Measurements from ENCODE around the gene TTBK2.
A peak's percentile ranks its signal among the peaks of the same experiment; 100 is the strongest.
"Not testable (repeated sequence)": the region's sequence is repeated elsewhere in the genome, so short reads cannot be mapped to it uniquely, and the experiment has no call there.

Gene TTBK2

GRCh38 chr15:42775416-42775815, 145.2 kb downstream of the TTBK2 start:
- no peaks in the 10 kb centered on the region for H3K4me1 ChIP-seq (ENCODE audit: control insufficient read depth, insufficient read depth, low read length)
- peaks cover 2% of the 10 kb centered on the region for H3K36me3 ChIP-seq (ENCODE audit: control insufficient read depth, insufficient read depth, low read length)
- no peak overlapping the region for H3K9ac ChIP-seq (ENCODE audit: low read depth, low read length)
- H3K27me3 ChIP-seq (ENCODE audit: control insufficient read depth, insufficient read depth, low read length), result no peaks in the 10 kb centered on the region
- H3K4me3 ChIP-seq (ENCODE audit: low read depth, low read length), result no peak overlapping the region
- H3K9me3 ChIP-seq (ENCODE audit: control insufficient read depth, insufficient read depth, low read length), result no peaks in the 10 kb centered on the region

- Histone ChIP-seq H3K4me3 (ENCODE audit: low read depth, low read length) (no peak overlapping the region), H3K9me3 (ENCODE audit: control insufficient read depth, insufficient read depth, low read length) (no peaks in the 10 kb centered on the region), H3K27me3 (ENCODE audit: control insufficient read depth, insufficient read depth, low read length) (no peaks in the 10 kb centered on the region), H3K36me3 (ENCODE audit: control insufficient read depth, insufficient read depth, low read length) (peaks cover 2% of the 10 kb centered on the region), H3K9ac (ENCODE audit: low read depth, low read length) (no peak overlapping the region), H3K4me1 (ENCODE audit: control insufficient read depth, insufficient read depth, low read length) (no peaks in the 10 kb centered on the region)
These were observed 147.7 kb downstream of the TTBK2 start for GRCh38 chr15:42772901-42773300.

GRCh38 chr15:42772144-42772543, 148.4 kb downstream of the TTBK2 start:
- Histone ChIP-seq H3K36me3 (ENCODE audit: control insufficient read depth, insufficient read depth, low read length) (peaks cover 2% of the 10 kb centered on the region), H3K27me3 (ENCODE audit: control insufficient read depth, insufficient read depth, low read length) (no peaks in the 10 kb centered on the region), H3K4me3 (ENCODE audit: low read depth, low read length) (no peak overlapping the region), H3K9me3 (ENCODE audit: control insufficient read depth, insufficient read depth, low read length) (no peaks in the 10 kb centered on the region), H3K4me1 (ENCODE audit: control insufficient read depth, insufficient read depth, low read length) (no peaks in the 10 kb centered on the region), H3K9ac (ENCODE audit: low read depth, low read length) (no peak overlapping the region)

GRCh38 chr15:42766109-42766508, 154.5 kb downstream of the TTBK2 start:
- H3K9me3 ChIP-seq (ENCODE audit: control insufficient read depth, insufficient read depth, low read length), result not testable (repeated sequence)

DNA sequence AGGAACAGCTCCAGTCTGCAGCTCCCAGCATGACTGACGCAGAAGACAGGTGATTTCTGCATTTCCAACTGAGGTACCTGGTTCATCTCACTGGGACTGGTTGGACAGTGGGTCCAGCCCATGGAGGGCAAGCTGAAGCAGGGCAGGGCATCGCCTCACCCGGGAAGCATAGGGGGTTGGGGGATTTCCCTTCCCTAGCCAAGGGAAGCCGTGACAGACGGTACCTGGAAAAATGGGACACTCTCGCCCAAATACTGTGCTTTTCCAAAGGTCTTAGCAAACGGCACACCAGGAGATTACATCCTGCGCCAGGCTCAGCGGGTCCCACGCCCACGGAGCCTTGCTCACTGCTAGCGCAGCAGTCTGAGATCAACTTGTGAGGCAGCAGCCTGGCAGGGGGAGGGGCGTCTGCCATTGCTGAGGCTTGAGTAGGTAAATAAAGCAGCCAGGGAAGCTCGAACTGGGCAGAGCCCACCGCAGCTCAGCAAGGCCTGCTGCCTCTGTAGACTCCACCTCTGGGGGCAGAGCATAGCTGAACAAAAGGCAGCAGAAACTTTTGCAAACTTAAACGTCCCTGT, 156.3 kb downstream of the TTBK2 start:
- H3K9ac ChIP-seq (ENCODE audit: low read depth, low read length); H3K9me3 ChIP-seq (ENCODE audit: control insufficient read depth, insufficient read depth, low read length); H3K4me1 ChIP-seq (ENCODE audit: control insufficient read depth, insufficient read depth, low read length); H3K36me3 ChIP-seq (ENCODE audit: control insufficient read depth, insufficient read depth, low read length); H3K27me3 ChIP-seq (ENCODE audit: control insufficient read depth, insufficient read depth, low read length): not testable (repeated sequence)
- H3K4me3 ChIP-seq (ENCODE audit: low read depth, low read length), result peak overlapping the region; percentile 41

More at GRCh38 chr15:42766109-42766508, 154.5 kb downstream of the TTBK2 start:
- not testable (repeated sequence) for H3K27me3 ChIP-seq (ENCODE audit: control insufficient read depth, insufficient read depth, low read length); H3K4me3 ChIP-seq (ENCODE audit: low read depth, low read length); H3K4me1 ChIP-seq (ENCODE audit: control insufficient read depth, insufficient read depth, low read length); H3K36me3 ChIP-seq (ENCODE audit: control insufficient read depth, insufficient read depth, low read length); H3K9ac ChIP-seq (ENCODE audit: low read depth, low read length)

- H3K4me3 ChIP-seq (ENCODE audit: low read depth, low read length); H3K9me3 ChIP-seq (ENCODE audit: control insufficient read depth, insufficient read depth, low read length); H3K4me1 ChIP-seq (ENCODE audit: control insufficient read depth, insufficient read depth, low read length); H3K36me3 ChIP-seq (ENCODE audit: control insufficient read depth, insufficient read depth, low read length); H3K9ac ChIP-seq (ENCODE audit: low read depth, low read length); H3K27me3 ChIP-seq (ENCODE audit: control insufficient read depth, insufficient read depth, low read length): not testable (repeated sequence)
These were observed 158.8 kb downstream of the TTBK2 start for GRCh38 chr15:42761813-42762212.

GRCh38 chr15:42760759-42761158, 159.8 kb downstream of the TTBK2 start:
- Histone ChIP-seq H3K9ac (ENCODE audit: low read depth, low read length) (no peak overlapping the region), H3K36me3 (ENCODE audit: control insufficient read depth, insufficient read depth, low read length) (no peaks in the 10 kb centered on the region), H3K4me1 (ENCODE audit: control insufficient read depth, insufficient read depth, low read length) (peaks cover 3% of the 10 kb centered on the region), H3K9me3 (ENCODE audit: control insufficient read depth, insufficient read depth, low read length) (no peaks in the 10 kb centered on the region), H3K27me3 (ENCODE audit: control insufficient read depth, insufficient read depth, low read length) (no peaks in the 10 kb centered on the region), H3K4me3 (ENCODE audit: low read depth, low read length) (no peak overlapping the region)

- H3K9me3 ChIP-seq (ENCODE audit: control insufficient read depth, insufficient read depth, low read length), result no peaks in the 10 kb centered on the region
- H3K4me1 ChIP-seq (ENCODE audit: control insufficient read depth, insufficient read depth, low read length), result peaks cover 3% of the 10 kb centered on the region
- H3K27me3 ChIP-seq (ENCODE audit: control insufficient read depth, insufficient read depth, low read length), result no peaks in the 10 kb centered on the region
- no peak overlapping the region for H3K4me3 ChIP-seq (ENCODE audit: low read depth, low read length)
- H3K36me3 ChIP-seq (ENCODE audit: control insufficient read depth, insufficient read depth, low read length), result no peaks in the 10 kb centered on the region
- no peak overlapping the region for H3K9ac ChIP-seq (ENCODE audit: low read depth, low read length)
These were observed 161.5 kb downstream of the TTBK2 start for GRCh38 chr15:42759093-42759492.

- no peaks in the 10 kb centered on the region for H3K4me1 ChIP-seq (ENCODE audit: control insufficient read depth, insufficient read depth, low read length)
- no peaks in the 10 kb centered on the region for H3K9me3 ChIP-seq (ENCODE audit: control insufficient read depth, insufficient read depth, low read length)
- no peak overlapping the region for H3K4me3 ChIP-seq (ENCODE audit: low read depth, low read length)
- no peaks in the 10 kb centered on the region for H3K36me3 ChIP-seq (ENCODE audit: control insufficient read depth, insufficient read depth, low read length)
- no peaks in the 10 kb centered on the region for H3K27me3 ChIP-seq (ENCODE audit: control insufficient read depth, insufficient read depth, low read length)
- H3K9ac ChIP-seq (ENCODE audit: low read depth, low read length), result no peak overlapping the region
These were observed 170.3 kb downstream of the TTBK2 start for GRCh38 chr15:42750306-42750705.

- H3K27me3 ChIP-seq (ENCODE audit: control insufficient read depth, insufficient read depth, low read length), result no peaks in the 10 kb centered on the region
- no peaks in the 10 kb centered on the region for H3K36me3 ChIP-seq (ENCODE audit: control insufficient read depth, insufficient read depth, low read length)
- no peak overlapping the region for H3K4me3 ChIP-seq (ENCODE audit: low read depth, low read length)
- no peaks in the 10 kb centered on the region for H3K9me3 ChIP-seq (ENCODE audit: control insufficient read depth, insufficient read depth, low read length)
- no peak overlapping the region for H3K9ac ChIP-seq (ENCODE audit: low read depth, low read length)
- no peaks in the 10 kb centered on the region for H3K4me1 ChIP-seq (ENCODE audit: control insufficient read depth, insufficient read depth, low read length)
These were observed 171.3 kb downstream of the TTBK2 start for GRCh38 chr15:42749266-42749665.

GRCh38 chr15:42744195-42744594, 176.4 kb downstream of the TTBK2 start:
- H3K4me1 ChIP-seq (ENCODE audit: control insufficient read depth, insufficient read depth, low read length), result no peaks in the 10 kb centered on the region
- no peaks in the 10 kb centered on the region for H3K36me3 ChIP-seq (ENCODE audit: control insufficient read depth, insufficient read depth, low read length)
- no peaks in the 10 kb centered on the region for H3K27me3 ChIP-seq (ENCODE audit: control insufficient read depth, insufficient read depth, low read length)
- H3K4me3 ChIP-seq (ENCODE audit: low read depth, low read length), result no peak overlapping the region
- H3K9me3 ChIP-seq (ENCODE audit: control insufficient read depth, insufficient read depth, low read length), result no peaks in the 10 kb centered on the region
- H3K9ac ChIP-seq (ENCODE audit: low read depth, low read length), result no peak overlapping the region

DNA sequence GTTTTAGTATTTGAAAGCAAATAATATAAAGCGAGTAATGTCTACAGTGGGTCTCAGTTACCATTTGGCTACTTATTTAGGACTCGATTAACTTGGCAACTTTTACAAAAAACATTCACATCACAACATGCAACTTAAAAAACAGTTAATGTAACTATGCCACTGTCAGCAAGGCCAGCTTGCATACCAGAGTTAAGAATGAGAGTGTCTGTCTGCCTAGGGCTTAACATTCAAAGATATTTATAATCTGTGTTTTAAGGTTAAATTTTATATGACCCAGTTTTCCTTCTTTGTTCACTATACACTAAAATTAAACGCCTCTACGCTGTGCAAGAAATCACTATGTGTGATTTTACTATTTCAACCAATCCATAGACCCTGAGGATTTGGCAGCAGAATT, 178.4 kb downstream of the TTBK2 start:
- Histone ChIP-seq H3K9me3 (ENCODE audit: control insufficient read depth, insufficient read depth, low read length) (no peaks in the 10 kb centered on the region), H3K4me3 (ENCODE audit: low read depth, low read length) (no peak overlapping the region), H3K36me3 (ENCODE audit: control insufficient read depth, insufficient read depth, low read length) (no peaks in the 10 kb centered on the region), H3K27me3 (ENCODE audit: control insufficient read depth, insufficient read depth, low read length) (no peaks in the 10 kb centered on the region), H3K9ac (ENCODE audit: low read depth, low read length) (no peak overlapping the region), H3K4me1 (ENCODE audit: control insufficient read depth, insufficient read depth, low read length) (no peaks in the 10 kb centered on the region)

All from iPS-15b (cell line).